K562 (cell line): ENCODE measurements around the gene PHLDB3. TPM values are rescaled to one million over a fixed set of nuclear protein-coding genes. Genes with fewer than 3 reads are reported as not detected.
A peak's percentile ranks its signal among the peaks of the same experiment; 100 is the strongest.

Source experiments
- ATAC-seq: fragments of 200-7000 bp; cut with Tn5 transposase; 3 replicates; pipeline ENCODE4 v1.9.1; 2020; ENCODE audit warnings: moderate library complexity
- BruUV-seq: library from RNA; stranded (reverse); fragments of 400-500 nt; replicated peaks from 2 replicates; lab custom pipeline; 2021; lab: Mats Ljungman, UMichigan
- CTCF ChIA-PET: fragments of 300-600 bp; formaldehyde crosslinking; extraction: SDS; loops from one replicate; lab custom pipeline; 2021; ENCODE audit warnings: low intra/inter-chr PET ratio; lab: Yijun Ruan, JAX
- POLR2A ChIA-PET: fragments of 300-600, 350-650 bp; sonication (Branson Sonifier 250); formaldehyde crosslinking; extraction: SDS; loops from one replicate; lab custom pipeline; 2021; ENCODE audit warnings: antibody characterized with exemption, inconsistent platforms; lab: Yijun Ruan, JAX
- DNase-seq, 4 experiments: peaks; one replicate each; pipeline versions ENCODE4 v3.0.0 to v3.0.0-alpha.2; 2011 to 2018; ENCODE audit warnings: low spot score in 3 of 4, mixed read lengths in 3 of 4; ENCODE audit errors: extremely low read depth in 1 of 4
- FAIRE-seq: peaks from 2 replicates; lab custom pipeline; 2011; peaks lifted over from hg19 to GRCh38; lab: Jason Lieb, UNC
- H2AFZ ChIP-seq: 2 replicates; pipeline ENCODE4 v1.6.0; 2011; ENCODE audit warnings: low read depth, low read length, control low read depth, inconsistent platforms
- H3K27ac ChIP-seq: fragments of 200-600 bp; 3 replicates; pipeline ENCODE4 v1.8.0; 2011; ENCODE audit warnings: low read depth, mild to moderate bottlenecking, control low read depth, inconsistent platforms, low read length, moderate library complexity, mixed read lengths; ENCODE audit errors: extremely low read depth
- H3K27me3 ChIP-seq, 2 experiments: fragments of 300-600 bp in 1 of 2; 2 replicates in 1 of 2; 3 replicates in 1 of 2; pipeline versions ENCODE4 v1.6.0 to v1.8.0; 2011; ENCODE audit warnings: inconsistent platforms in 2 of 2, low read length in 2 of 2, mild to moderate bottlenecking in 1 of 2, mixed read lengths in 1 of 2, moderate library complexity in 1 of 2; ENCODE audit not compliant: control insufficient read depth in 2 of 2, insufficient read depth in 2 of 2
- H3K36me3 ChIP-seq: fragments of 300-600 bp; 3 replicates; pipeline ENCODE4 v1.8.0; 2011; ENCODE audit warnings: mild to moderate bottlenecking, low read length, inconsistent platforms; ENCODE audit not compliant: control insufficient read depth, insufficient read depth
- H3K4me1 ChIP-seq, 2 experiments: fragments of 200-600 bp in 1 of 2; replicated peaks in 1 of 2; 2 replicates in 1 of 2; 3 replicates in 1 of 2; pipeline versions ENCODE4 v1.5.1 to v1.8.0; 2011; ENCODE audit warnings: inconsistent platforms in 2 of 2, low read length in 2 of 2, mild to moderate bottlenecking in 1 of 2, mixed read lengths in 1 of 2, moderate library complexity in 1 of 2; ENCODE audit not compliant: control insufficient read depth in 2 of 2, insufficient read depth in 2 of 2
- H3K4me2 ChIP-seq: 2 replicates; pipeline ENCODE4 v1.6.1; 2011; ENCODE audit warnings: low read length, control low read depth, inconsistent platforms, mixed read lengths; ENCODE audit not compliant: insufficient read depth
- H3K4me3 ChIP-seq: fragments of 200-600 bp; sonication (generic), shearing (Covaris generic); 2 replicates; pipeline ENCODE4 v1.5.1; 2016; ENCODE audit warnings: control low read depth, inconsistent platforms
- H3K79me2 ChIP-seq: fragments of 200-600 bp; 3 replicates; pipeline ENCODE4 v1.8.0; 2011; ENCODE audit warnings: low read length, inconsistent platforms; ENCODE audit not compliant: control insufficient read depth, insufficient read depth
- H3K9ac ChIP-seq, 2 experiments: 2 replicates each; pipeline versions ENCODE4 v1.6.0 to v1.6.1; 2011; ENCODE audit warnings: low read depth in 2 of 2, low read length in 2 of 2, control low read depth in 1 of 2, inconsistent platforms in 1 of 2, mild to moderate bottlenecking in 1 of 2, mixed read lengths in 1 of 2; ENCODE audit not compliant: insufficient read depth in 1 of 2
- H3K9me1 ChIP-seq: one replicate; pipeline ENCODE4 v1.6.0; 2011; ENCODE audit warnings: inconsistent platforms, mild to moderate bottlenecking, low read length, moderate library complexity; ENCODE audit not compliant: control insufficient read depth, insufficient read depth
- H3K9me3 ChIP-seq: replicated peaks from 2 replicates; pipeline ENCODE4 v1.5.1; 2011; ENCODE audit warnings: low read depth, low read length, inconsistent platforms; ENCODE audit not compliant: control insufficient read depth, insufficient read depth
- H4K20me1 ChIP-seq: replicated peaks from 2 replicates; pipeline ENCODE4 v1.6.1; 2011; ENCODE audit warnings: low read length, inconsistent platforms, mixed read lengths; ENCODE audit not compliant: control insufficient read depth, insufficient read depth
- CBX3 ChIP-seq, 2 experiments: IDR thresholded peaks; 1 replicate in 1 of 2; 2 replicates in 1 of 2; pipeline ENCODE4 v1.6.1; 2012; ENCODE audit warnings: inconsistent platforms in 2 of 2, low read length in 2 of 2, borderline replicate concordance in 1 of 2, control low read depth in 1 of 2
- CBX5 ChIP-seq: IDR thresholded peaks from 2 replicates; pipeline ENCODE4 v1.6.1; 2014; ENCODE audit warnings: low read depth, borderline replicate concordance
- HLTF ChIP-seq: fragments of 450-650 bp; IDR thresholded peaks from 2 replicates; pipeline ENCODE4 v1.6.1; 2016
- NCOA2 ChIP-seq, 2 experiments: fragments of 450-650 bp; IDR thresholded peaks; 2 replicates each; pipeline ENCODE4 v1.6.1; 2018; ENCODE audit warnings: mild to moderate bottlenecking in 2 of 2, moderate library complexity in 1 of 2; ENCODE audit not compliant: partially characterized antibody in 2 of 2
- TCF3 ChIP-seq: sonication (generic); formaldehyde crosslinking; IDR thresholded peaks from 2 replicates; pipeline ENCODE4 v1.4.0; 2020; ENCODE audit warnings: mild to moderate bottlenecking, missing genetic modification reagents
- ZNF212 ChIP-seq: fragments of 450-650 bp; formaldehyde crosslinking; IDR thresholded peaks from 2 replicates; pipeline ENCODE4 v1.4.0; 2020; ENCODE audit warnings: mild to moderate bottlenecking
- WGBS: fragments of 100-300 bp; shearing (Covaris generic); methylation state at CpG from one replicate; pipeline ENCODE4 v1.1.6; 2016; ENCODE audit warnings: low coverage, mixed read lengths; ENCODE audit not compliant: insufficient coverage; ENCODE audit errors: missing lambda C conversion rate; 5-methylcytosine and 5-hydroxymethylcytosine counted together
- in situ Hi-C: fragments of 300-500 bp; cut with MboI; formaldehyde crosslinking; loops from 4 replicates; pipeline ENCODE4 v1.15.0; 2018; ENCODE audit warnings: inconsistent platforms, mixed read lengths
- intact Hi-C: fragments of 100-400 bp; cut with micrococcal nuclease; formaldehyde crosslinking; loops from 2 replicates; pipeline ENCODE4 v1.14.2; 2022
- polyA plus RNA-seq, 8 experiments: library from polyadenylated mRNA; depleted of rRNA in 4 of 8; stranded (reverse) in 5 of 8; unstranded in 3 of 8; fragments of >200 nt; fragmentation: Nextera tagmentation in 2 of 8; fragmentation: Illumina TruSeq in 1 of 8; extraction: Ambion mirVana in 2 of 8; extraction: Trizol in 1 of 8; gene quantifications; 2 replicates each; pipeline versions ENCODE4 v1.2.1 to v1.2.3, GENCODE V29; 2011 to 2014; ENCODE audit warnings: inconsistent platforms in 1 of 8, missing spikeins in 1 of 8
- total RNA-seq, 7 experiments: library from RNA; depleted of rRNA in 6 of 7; stranded (reverse); fragments of >200 nt in 6 of 7; fragmentation: Illumina TruSeq in 2 of 7; extraction: Trizol in 2 of 7; gene quantifications; 2 replicates each; pipeline versions ENCODE4 v1.2.1 to v1.2.3, GENCODE V29; 2011 to 2021; ENCODE audit warnings: low replicate concordance in 1 of 7
- TF ChIP-seq, protein P1 (sequence below): fragments of 200-400 bp; formaldehyde crosslinking; IDR thresholded peaks from 2 replicates; pipeline ENCODE4 v1.6.1; 2017; ENCODE audit warnings: mild to moderate bottlenecking, low read depth, low read length, moderate library complexity
- TF ChIP-seq, protein P2 (sequence below): fragments of 250-450 bp; sonication (Bioruptor Pico); IDR thresholded peaks from 2 replicates; pipeline ENCODE4 v1.5.0; 2021
- TF ChIP-seq, protein P3 (sequence below): IDR thresholded peaks from 2 replicates; pipeline ENCODE4 v1.6.1; 2016; ENCODE audit warnings: missing genetic modification characterization, missing compliant biosample characterization

The PHLDB3 gene
- total and polyA plus RNA-seq, 9 of the 15 experiments (the other 6 are each of a cell fraction or from before 2014, with no cell fraction given) = 0.04 to 23.5 (median 3.9) TPM

DNA sequence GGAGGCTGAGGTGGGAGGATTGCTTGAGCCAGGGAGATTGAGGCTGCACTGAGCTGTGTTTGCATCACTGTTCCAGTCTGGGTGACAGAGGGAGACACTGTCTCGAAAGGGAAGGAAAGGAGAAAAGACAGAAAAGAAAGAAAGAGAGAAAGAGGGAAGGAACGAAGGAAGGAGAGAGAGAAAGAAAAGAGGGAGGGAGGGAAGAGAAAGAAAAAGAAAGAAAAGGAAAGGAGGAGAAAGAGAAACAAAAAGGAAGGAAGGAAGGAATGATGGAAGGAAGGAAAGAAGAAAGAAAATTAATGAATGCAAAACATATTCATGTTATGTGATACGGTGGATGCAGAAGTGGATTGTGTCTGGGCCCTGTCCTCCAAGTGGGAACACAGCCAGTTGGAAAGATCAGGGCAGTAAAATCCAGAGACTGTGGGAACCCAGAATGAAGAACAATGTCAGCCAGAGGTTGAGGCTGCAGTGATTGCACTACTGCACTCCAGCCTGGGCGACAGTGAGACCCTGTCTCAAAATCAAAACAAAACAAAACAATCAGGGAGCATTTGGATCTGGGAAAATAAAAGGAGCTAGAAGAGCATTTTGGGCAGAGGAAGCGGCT is 6.2 kb downstream of the PHLDB3 start:
- FAIRE-seq = no peak
- DNase-seq = no peak
- Histone ChIP-seq H3K4me1 (peaks cover 8 to 13% of the 10 kb centered on the region in 2 experiments; a peak in 4 of 5 replicates), H2AFZ (no peak overlapping the region), H3K4me2 (no peak overlapping the region), H3K27me3 (no peaks in the 10 kb centered on the region), H3K36me3 (peaks cover 3% of the 10 kb centered on the region; the same call in 1 of the 3 replicates), H4K20me1 (no peaks in the 10 kb centered on the region), H3K9me3 (no peaks in the 10 kb centered on the region), H3K9me1 (no peaks in the 10 kb centered on the region), H3K79me2 (no peaks in the 10 kb centered on the region), H3K4me3 (no peak overlapping the region), H3K27ac (no peak overlapping the region), H3K9ac (0 out of 4 replicates have a peak overlapping the region, but pooled peaks of 1 of the 2 experiments have one; percentile 7)
- no peak for TF ChIP-seq NCOA2 (IDR thresholded peaks at IDR 0.05; ENCODE audit: partially characterized antibody in 2 of 2)
- TF ChIP-seq ZNF212 = no peak
- no peak for TF ChIP-seq HLTF
- TF ChIP-seq CBX5 = no peak
- TF ChIP-seq, protein P1, sequence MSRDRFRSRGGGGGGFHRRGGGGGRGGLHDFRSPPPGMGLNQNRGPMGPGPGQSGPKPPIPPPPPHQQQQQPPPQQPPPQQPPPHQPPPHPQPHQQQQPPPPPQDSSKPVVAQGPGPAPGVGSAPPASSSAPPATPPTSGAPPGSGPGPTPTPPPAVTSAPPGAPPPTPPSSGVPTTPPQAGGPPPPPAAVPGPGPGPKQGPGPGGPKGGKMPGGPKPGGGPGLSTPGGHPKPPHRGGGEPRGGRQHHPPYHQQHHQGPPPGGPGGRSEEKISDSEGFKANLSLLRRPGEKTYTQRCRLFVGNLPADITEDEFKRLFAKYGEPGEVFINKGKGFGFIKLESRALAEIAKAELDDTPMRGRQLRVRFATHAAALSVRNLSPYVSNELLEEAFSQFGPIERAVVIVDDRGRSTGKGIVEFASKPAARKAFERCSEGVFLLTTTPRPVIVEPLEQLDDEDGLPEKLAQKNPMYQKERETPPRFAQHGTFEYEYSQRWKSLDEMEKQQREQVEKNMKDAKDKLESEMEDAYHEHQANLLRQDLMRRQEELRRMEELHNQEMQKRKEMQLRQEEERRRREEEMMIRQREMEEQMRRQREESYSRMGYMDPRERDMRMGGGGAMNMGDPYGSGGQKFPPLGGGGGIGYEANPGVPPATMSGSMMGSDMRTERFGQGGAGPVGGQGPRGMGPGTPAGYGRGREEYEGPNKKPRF = no peak
- no peak for TF ChIP-seq TCF3
- TF ChIP-seq CBX3 (IDR thresholded peaks at IDR 0.05; ENCODE audit: borderline replicate concordance in 1 of 2, low read length in 2 of 2) = no peak
- TF ChIP-seq, protein P2, sequence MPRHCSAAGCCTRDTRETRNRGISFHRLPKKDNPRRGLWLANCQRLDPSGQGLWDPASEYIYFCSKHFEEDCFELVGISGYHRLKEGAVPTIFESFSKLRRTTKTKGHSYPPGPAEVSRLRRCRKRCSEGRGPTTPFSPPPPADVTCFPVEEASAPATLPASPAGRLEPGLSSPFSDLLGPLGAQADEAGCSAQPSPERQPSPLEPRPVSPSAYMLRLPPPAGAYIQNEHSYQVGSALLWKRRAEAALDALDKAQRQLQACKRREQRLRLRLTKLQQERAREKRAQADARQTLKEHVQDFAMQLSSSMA (CRISPR knock-in tag) = no peak
- TF ChIP-seq, protein P3, sequence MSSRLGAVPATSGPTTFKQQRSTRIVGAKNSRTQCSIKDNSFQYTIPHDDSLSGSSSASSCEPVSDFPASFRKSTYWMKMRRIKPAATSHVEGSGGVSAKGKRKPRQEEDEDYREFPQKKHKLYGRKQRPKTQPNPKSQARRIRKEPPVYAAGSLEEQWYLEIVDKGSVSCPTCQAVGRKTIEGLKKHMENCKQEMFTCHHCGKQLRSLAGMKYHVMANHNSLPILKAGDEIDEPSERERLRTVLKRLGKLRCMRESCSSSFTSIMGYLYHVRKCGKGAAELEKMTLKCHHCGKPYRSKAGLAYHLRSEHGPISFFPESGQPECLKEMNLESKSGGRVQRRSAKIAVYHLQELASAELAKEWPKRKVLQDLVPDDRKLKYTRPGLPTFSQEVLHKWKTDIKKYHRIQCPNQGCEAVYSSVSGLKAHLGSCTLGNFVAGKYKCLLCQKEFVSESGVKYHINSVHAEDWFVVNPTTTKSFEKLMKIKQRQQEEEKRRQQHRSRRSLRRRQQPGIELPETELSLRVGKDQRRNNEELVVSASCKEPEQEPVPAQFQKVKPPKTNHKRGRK = peak; percentile 48; the same call in 1 of the 2 replicates
- no TSS peak for BruUV-seq
- no peak for ATAC-seq
- WGBS = 54% methylated on average over 4 of the region's 5 CpGs
- intact Hi-C loops (no loop called here), in situ Hi-C loops (no loop called here)
- ChIA-PET POLR2A (interaction anchor here (0.6 to 0.7 kb wide), 2 partner anchors 35 to 201 kb away, joined by 3 to 4 read pairs; partner anchors contain the start of gene ZNF575), CTCF (no interaction called here)
